ENCODE data around the gene OXLD1.
A peak's percentile ranks its signal among the peaks of the same experiment; 100 is the strongest.
"Not testable (repeated sequence)": the region's sequence is repeated elsewhere in the genome, so short reads cannot be mapped to it uniquely, and the experiment has no call there.

The OXLD1 gene

GRCh38 chr17:81640011-81640410 lies 26.4 kb downstream of the OXLD1 start:
- peaks cover 15% of the 10 kb centered on the region for H3K4me1 Mint-ChIP-seq
- H3K4me3 Mint-ChIP-seq, result no peak overlapping the region
- ATAC-seq, result no peak
- no peak for DNase-seq
- H3K36me3 Mint-ChIP-seq (ENCODE audit: low read depth), result peaks cover 2% of the 10 kb centered on the region
- H3K27me3 Mint-ChIP-seq, result no peaks in the 10 kb centered on the region
- H3K27ac Mint-ChIP-seq, result no peak overlapping the region
- H3K9me3 Mint-ChIP-seq, result no peaks in the 10 kb centered on the region

- no peaks in the 10 kb centered on the region for H3K27me3 Mint-ChIP-seq
- ATAC-seq, result no peak
- DNase-seq, result no peak
- H3K9me3 Mint-ChIP-seq, result no peaks in the 10 kb centered on the region
- H3K4me1 Mint-ChIP-seq, result peaks cover 21% of the 10 kb centered on the region
- peaks cover 2% of the 10 kb centered on the region for H3K36me3 Mint-ChIP-seq (ENCODE audit: low read depth)
- no peak overlapping the region for H3K27ac Mint-ChIP-seq
- H3K4me3 Mint-ChIP-seq, result no peak overlapping the region
Observed at GRCh38 chr17:81638683-81639082, 27.7 kb downstream of the OXLD1 start.

- Mint-ChIP-seq H3K4me1 (peaks cover 26% of the 10 kb centered on the region), H3K4me3 (peak within 1 kb of the TSS; percentile 97), H3K36me3 (ENCODE audit: low read depth) (peaks cover 6% of the 10 kb centered on the region), H3K9me3 (no peaks in the 10 kb centered on the region), H3K27ac (peak within 1 kb of the TSS; percentile 95), H3K27me3 (no peaks in the 10 kb centered on the region)
- DNase-seq, result peak; percentile 90
- ATAC-seq, result peak; percentile 91
Observed at GRCh38 chr17:81636505-81637288, 29.7 kb downstream of the OXLD1 start, which contains the start of the genes NPLOC4 and TSPAN10. TSS of gene NPLOC4 (minus strand) at chr17:81637112. CDS start at chr17:81636930, 182 bp downstream. TSS of gene TSPAN10 (plus strand) at chr17:81637196. CDS start at chr17:81642413, 5,217 bp downstream.

GRCh38 chr17:81635973-81636504 lies 30.4 kb downstream of the OXLD1 start:
- peak overlapping the region; percentile 97 for H3K4me3 Mint-ChIP-seq
- ATAC-seq (peak; percentile 9), DNase-seq (no peak)
- H3K27ac Mint-ChIP-seq, result peak overlapping the region; percentile 95
- no peaks in the 10 kb centered on the region for H3K9me3 Mint-ChIP-seq
- H3K36me3 Mint-ChIP-seq (ENCODE audit: low read depth), result peaks cover 11% of the 10 kb centered on the region
- H3K27me3 Mint-ChIP-seq, result no peaks in the 10 kb centered on the region
- peaks cover 26% of the 10 kb centered on the region for H3K4me1 Mint-ChIP-seq

- Mint-ChIP-seq H3K36me3 (ENCODE audit: low read depth) (peaks cover 11% of the 10 kb centered on the region), H3K4me3 (peak overlapping the region; percentile 97), H3K9me3 (no peaks in the 10 kb centered on the region), H3K4me1 (peaks cover 28% of the 10 kb centered on the region), H3K27me3 (no peaks in the 10 kb centered on the region), H3K27ac (peak overlapping the region; percentile 95)
- DNase-seq, result no peak
- ATAC-seq, result no peak
Observed at GRCh38 chr17:81635431-81635830, 31.0 kb downstream of the OXLD1 start.

- H3K27ac Mint-ChIP-seq, result no peak overlapping the region
- DNase-seq, result no peak
- peaks cover 30% of the 10 kb centered on the region for H3K36me3 Mint-ChIP-seq (ENCODE audit: low read depth)
- H3K27me3 Mint-ChIP-seq, result no peaks in the 10 kb centered on the region
- H3K9me3 Mint-ChIP-seq, result no peaks in the 10 kb centered on the region
- peaks cover 25% of the 10 kb centered on the region for H3K4me1 Mint-ChIP-seq
- no peak for ATAC-seq
- H3K4me3 Mint-ChIP-seq, result no peak overlapping the region
Observed at GRCh38 chr17:81631482-81631881, 34.9 kb downstream of the OXLD1 start.

GRCh38 chr17:81630274-81630673 lies 36.1 kb downstream of the OXLD1 start:
- peaks cover 13% of the 10 kb centered on the region for H3K4me1 Mint-ChIP-seq
- no peak overlapping the region for H3K27ac Mint-ChIP-seq
- no peaks in the 10 kb centered on the region for H3K27me3 Mint-ChIP-seq
- H3K36me3 Mint-ChIP-seq (ENCODE audit: low read depth), result peaks cover 37% of the 10 kb centered on the region
- no peak for DNase-seq
- H3K9me3 Mint-ChIP-seq, result no peaks in the 10 kb centered on the region
- ATAC-seq, result no peak
- no peak overlapping the region for H3K4me3 Mint-ChIP-seq

- Mint-ChIP-seq H3K4me1 (peaks cover 7% of the 10 kb centered on the region), H3K36me3 (ENCODE audit: low read depth) (peaks cover 57% of the 10 kb centered on the region), H3K27ac (no peak overlapping the region), H3K9me3 (no peaks in the 10 kb centered on the region), H3K27me3 (no peaks in the 10 kb centered on the region), H3K4me3 (no peak overlapping the region)
- ATAC-seq (no peak), DNase-seq (no peak)
Observed at GRCh38 chr17:81621494-81622130, 44.8 kb downstream of the OXLD1 start.

- not testable (repeated sequence) for DNase-seq, H3K27me3 Mint-ChIP-seq, H3K27ac Mint-ChIP-seq, H3K4me3 Mint-ChIP-seq, ATAC-seq, H3K9me3 Mint-ChIP-seq
- Mint-ChIP-seq H3K4me1 (peaks cover 34% of the 10 kb centered on the region), H3K36me3 (ENCODE audit: low read depth) (peaks cover 55% of the 10 kb centered on the region)
Observed at GRCh38 chr17:81618307-81618706, 48.1 kb downstream of the OXLD1 start.

GRCh38 chr17:81616877-81617276 lies 49.5 kb downstream of the OXLD1 start:
- DNase-seq, result no peak
- H3K4me1 Mint-ChIP-seq, result peaks cover 36% of the 10 kb centered on the region
- H3K9me3 Mint-ChIP-seq, result no peaks in the 10 kb centered on the region
- H3K36me3 Mint-ChIP-seq (ENCODE audit: low read depth), result peaks cover 62% of the 10 kb centered on the region
- no peaks in the 10 kb centered on the region for H3K27me3 Mint-ChIP-seq
- no peak for ATAC-seq
- no peak overlapping the region for H3K4me3 Mint-ChIP-seq
- H3K27ac Mint-ChIP-seq, result no peak overlapping the region

- Mint-ChIP-seq H3K36me3 (ENCODE audit: low read depth) (peaks cover 49% of the 10 kb centered on the region), H3K27me3 (no peaks in the 10 kb centered on the region), H3K27ac (peak overlapping the region; percentile 93), H3K4me3 (no peak overlapping the region), H3K4me1 (peaks cover 36% of the 10 kb centered on the region), H3K9me3 (no peaks in the 10 kb centered on the region)
- DNase-seq (no peak), ATAC-seq (no peak)
Observed at GRCh38 chr17:81615401-81615930, 50.9 kb downstream of the OXLD1 start.
